HEK293 (cell line): ENCODE measurements around the gene CCNK.

ENCODE experiments used
- CTCF ChIA-PET: fragments of 350-600 bp; formaldehyde crosslinking; extraction: SDS; loops from one replicate; lab custom pipeline; 2021; ENCODE audit warnings: antibody characterized with exemption; lab: Yijun Ruan, JAX
- POLR2A ChIA-PET: fragments of 300-600 bp; formaldehyde crosslinking; extraction: SDS; loops from one replicate; lab custom pipeline; 2020; ENCODE audit warnings: antibody characterized with exemption, inconsistent platforms; lab: Yijun Ruan, JAX
- H3K27ac ChIP-seq: fragments of 200-500 bp; sonication (Bioruptor generic); 2 replicates; pipeline ENCODE4 v1.5.1; 2014; ENCODE audit warnings: low read depth, low read length, control low read depth, inconsistent platforms; ENCODE audit errors: extremely low read depth
- H3K36me3 ChIP-seq, 2 experiments: fragments of 200-500 bp in 1 of 2; sonication (Bioruptor generic) in 1 of 2; 1 replicate in 1 of 2; 2 replicates in 1 of 2; pipeline ENCODE4 v1.5.1; 2014 to 2017; ENCODE audit warnings: inconsistent platforms in 2 of 2, low read length in 2 of 2; ENCODE audit not compliant: control insufficient read depth in 2 of 2, insufficient read depth in 1 of 2
- H3K4me1 ChIP-seq: fragments of 200-500 bp; sonication (Bioruptor generic); 2 replicates; pipeline ENCODE4 v1.5.1; 2014; ENCODE audit warnings: mild to moderate bottlenecking, low read length, inconsistent platforms; ENCODE audit not compliant: control insufficient read depth, insufficient read depth
- H3K4me3 ChIP-seq: 2 replicates; pipeline ENCODE4 v1.5.1; 2011; ENCODE audit warnings: low read depth, mild to moderate bottlenecking, control low read depth, low read length, moderate library complexity
- H3K9me3 ChIP-seq: fragments of 200-500 bp; sonication (Bioruptor generic); 2 replicates; pipeline ENCODE4 v1.5.1; 2014; ENCODE audit warnings: low read depth, low read length, inconsistent platforms; ENCODE audit not compliant: control insufficient read depth, insufficient read depth
- GLI4 ChIP-seq: fragments of 450-650 bp; formaldehyde crosslinking; IDR thresholded peaks from 2 replicates; pipeline ENCODE4 v1.5.1; 2016; ENCODE audit warnings: missing biosample characterization, missing genetic modification characterization
- GLIS2 ChIP-seq: fragments of 450-650 bp; formaldehyde crosslinking; IDR thresholded peaks from 2 replicates; pipeline ENCODE4 v1.5.1; 2016; ENCODE audit warnings: missing biosample characterization, missing genetic modification characterization
- PBX3 ChIP-seq: sonication (generic); formaldehyde crosslinking; IDR thresholded peaks from 2 replicates; pipeline ENCODE4 v1.8.1; 2022; ENCODE audit warnings: mild to moderate bottlenecking, moderate library complexity, missing genetic modification reagents
- REST ChIP-seq: fragments of 450-650 bp; formaldehyde crosslinking; IDR thresholded peaks from 2 replicates; pipeline ENCODE4 v1.5.1; 2016; ENCODE audit warnings: missing biosample characterization, missing genetic modification characterization
- SP3 ChIP-seq: fragments of 450-650 bp; formaldehyde crosslinking; IDR thresholded peaks from 2 replicates; pipeline ENCODE4 v1.5.1; 2016; ENCODE audit warnings: missing biosample characterization, missing genetic modification characterization
- YY1 ChIP-seq: fragments of 450-650 bp; formaldehyde crosslinking; IDR thresholded peaks from 2 replicates; pipeline ENCODE4 v1.5.1; 2018; ENCODE audit warnings: missing biosample characterization, missing genetic modification characterization
- ZEB2 ChIP-seq: fragments of 450-650 bp; formaldehyde crosslinking; IDR thresholded peaks from 2 replicates; pipeline ENCODE4 v1.5.1; 2016; ENCODE audit warnings: missing biosample characterization, missing genetic modification characterization
- ZIC2 ChIP-seq: fragments of 450-650 bp; formaldehyde crosslinking; IDR thresholded peaks from 2 replicates; pipeline ENCODE4 v1.5.1; 2016; ENCODE audit warnings: missing biosample characterization, missing genetic modification characterization
- ZNF132 ChIP-seq: fragments of 450-650 bp; formaldehyde crosslinking; IDR thresholded peaks from 2 replicates; pipeline ENCODE4 v1.5.1; 2017; ENCODE audit warnings: missing biosample characterization, missing genetic modification characterization, borderline replicate concordance
- ZNF133 ChIP-seq: fragments of 450-650 bp; formaldehyde crosslinking; IDR thresholded peaks from 2 replicates; pipeline ENCODE4 v1.5.1; 2016; ENCODE audit warnings: missing biosample characterization, missing genetic modification characterization
- ZNF138 ChIP-seq: fragments of 450-650 bp; formaldehyde crosslinking; IDR thresholded peaks from 2 replicates; pipeline ENCODE4 v1.5.1; 2016; ENCODE audit warnings: missing biosample characterization, missing genetic modification characterization, borderline replicate concordance
- ZNF16 ChIP-seq: fragments of 450-650 bp; formaldehyde crosslinking; IDR thresholded peaks from 2 replicates; pipeline ENCODE4 v1.5.1; 2016; ENCODE audit warnings: low read depth, missing biosample characterization, missing genetic modification characterization
- ZNF239 ChIP-seq: fragments of 450-650 bp; formaldehyde crosslinking; IDR thresholded peaks from 2 replicates; pipeline ENCODE4 v1.5.1; 2016; ENCODE audit warnings: missing biosample characterization, missing genetic modification characterization
- ZNF391 ChIP-seq: fragments of 450-650 bp; formaldehyde crosslinking; IDR thresholded peaks from 2 replicates; pipeline ENCODE4 v1.5.1; 2016; ENCODE audit warnings: low read depth, missing biosample characterization, missing genetic modification characterization, borderline replicate concordance
- ZNF529 ChIP-seq: fragments of 450-650 bp; formaldehyde crosslinking; IDR thresholded peaks from 2 replicates; pipeline ENCODE4 v1.5.1; 2017; ENCODE audit warnings: missing genetic modification characterization, missing biosample characterization; ENCODE audit not compliant: insufficient replicate concordance
- ZNF555 ChIP-seq: fragments of 450-650 bp; formaldehyde crosslinking; conservative IDR thresholded peaks from 2 replicates; pipeline ENCODE4 v1.5.1; 2017; ENCODE audit warnings: missing biosample characterization, mild to moderate bottlenecking, missing genetic modification characterization, inconsistent platforms
- ZNF558 ChIP-seq: fragments of 450-650 bp; formaldehyde crosslinking; IDR thresholded peaks from 2 replicates; pipeline ENCODE4 v1.5.1; 2016; ENCODE audit warnings: missing biosample characterization, missing genetic modification characterization
- ZNF561 ChIP-seq: fragments of 450-650 bp; IDR thresholded peaks from 2 replicates; pipeline ENCODE4 v1.5.1; 2018; ENCODE audit warnings: missing biosample characterization, missing genetic modification characterization, borderline replicate concordance
- ZNF654 ChIP-seq: fragments of 450-650 bp; formaldehyde crosslinking; IDR thresholded peaks from 2 replicates; pipeline ENCODE4 v1.5.1; 2016; ENCODE audit warnings: low read depth, missing biosample characterization, missing genetic modification characterization
- ZNF677 ChIP-seq: fragments of 450-650 bp; IDR thresholded peaks from 2 replicates; pipeline ENCODE4 v1.5.0; 2018; ENCODE audit warnings: missing biosample characterization, mild to moderate bottlenecking, missing genetic modification characterization, moderate library complexity

The CCNK gene

GRCh38 chr14:99514552-99515300 is 33.5 kb downstream of the CCNK start:
- peaks cover 0 to 53% of the 10 kb centered on the region in 2 experiments; a peak in 1 of 3 replicates for H3K36me3 ChIP-seq
- no peak for TF ChIP-seq ZNF138 (tag by site-specific recombination)
- no peak for TF ChIP-seq GLIS2 (tag by site-specific recombination)
- TF ChIP-seq ZNF133 (tag by site-specific recombination): no peak
- TF ChIP-seq GLI4: no peak
- no peak for TF ChIP-seq ZNF555 (tag by site-specific recombination)
- no peak for TF ChIP-seq PBX3 (CRISPR knock-in tag)
- no peak for TF ChIP-seq ZNF529 (tag by site-specific recombination)
- no peak for TF ChIP-seq ZNF391 (tag by site-specific recombination)
- no peak for TF ChIP-seq ZNF654 (tag by site-specific recombination)
- no peak for TF ChIP-seq ZNF558 (tag by site-specific recombination)
- no peak for TF ChIP-seq ZNF16 (tag by site-specific recombination)
- TF ChIP-seq ZNF239 (tag by site-specific recombination): no peak
- no peak for TF ChIP-seq REST (tag by site-specific recombination)
- TF ChIP-seq ZNF561: no peak
- TF ChIP-seq ZNF132 (tag by site-specific recombination): no peak
- no peak for TF ChIP-seq ZNF677 (tag by site-specific recombination)
- TF ChIP-seq YY1 (tag by site-specific recombination): no peak
- TF ChIP-seq ZEB2: no peak
- no peak overlapping the region for H3K27ac ChIP-seq
- POLR2A ChIA-PET: no interaction called here
- no peaks in the 10 kb centered on the region for H3K9me3 ChIP-seq
- H3K4me3 ChIP-seq: no peak overlapping the region
- no peaks in the 10 kb centered on the region for H3K4me1 ChIP-seq
- CTCF ChIA-PET: no interaction called here

GRCh38 chr14:99515301-99516155 is 34.3 kb downstream of the CCNK start:
- no peaks in the 10 kb centered on the region for H3K4me1 ChIP-seq
- peak; percentile 62 for TF ChIP-seq ZIC2
- no peak for TF ChIP-seq SP3 (tag by site-specific recombination)
- TF ChIP-seq GLIS2 (tag by site-specific recombination): peak; percentile 56; the same call in 1 of the 2 replicates
- H3K9me3 ChIP-seq: no peaks in the 10 kb centered on the region
- POLR2A ChIA-PET: no interaction called here
- H3K27ac ChIP-seq: no peak overlapping the region
- H3K36me3 ChIP-seq: peaks cover 0 to 50% of the 10 kb centered on the region in 2 experiments; a peak in 1 of 3 replicates
- CTCF ChIA-PET: interaction anchor here (0.7 kb wide), 1 partner anchor 174 kb away, joined by 5 read pairs; no protein-coding TSS in a partner anchor
- no peak overlapping the region for H3K4me3 ChIP-seq
